Femur (tissue), 1 donor: Measurements from ENCODE around the gene SLC22A23.

Experiments
- DNase-seq: peaks from one replicate; pipeline ENCODE4 v3.0.0-alpha.2; 2017

SLC22A23 gene

GRCh38 chr6:3456898-3457709 is at the start of gene SLC22A23:
Gene SLC22A23 (minus strand): TSS chr6:3457050. CDS start chr6:3456559, 491 bp downstream.
- peak; percentile 79 for DNase-seq

GRCh38 chr6:3506200-3506599 is 49.4 kb upstream of the SLC22A23 start:
- no peak for DNase-seq

- DNase-seq: no peak
These were observed 48.3 kb upstream of the SLC22A23 start for GRCh38 chr6:3504938-3505805.

- DNase-seq: no peak
These were observed 47.5 kb upstream of the SLC22A23 start for GRCh38 chr6:3504354-3504753.

GRCh38 chr6:3501826-3502500 is 45.1 kb upstream of the SLC22A23 start:
- DNase-seq: no peak

- peak; percentile 3 for DNase-seq
These were observed 43.6 kb upstream of the SLC22A23 start for GRCh38 chr6:3500262-3501014.

- peak; percentile 0 for DNase-seq
These were observed 42.8 kb upstream of the SLC22A23 start for GRCh38 chr6:3499603-3500002.

- no peak for DNase-seq
These were observed 39.5 kb upstream of the SLC22A23 start for GRCh38 chr6:3496395-3496794.

- DNase-seq: no peak
These were observed 37.7 kb upstream of the SLC22A23 start for GRCh38 chr6:3494391-3495100.

GRCh38 chr6:3490625-3490980 is 33.8 kb upstream of the SLC22A23 start:
- no peak for DNase-seq

GRCh38 chr6:3489961-3490624 is 33.2 kb upstream of the SLC22A23 start:
- no peak for DNase-seq

- DNase-seq: no peak
These were observed 32.3 kb upstream of the SLC22A23 start for GRCh38 chr6:3489027-3489757.

- no peak for DNase-seq
These were observed 28.1 kb upstream of the SLC22A23 start for GRCh38 chr6:3484946-3485345.

GRCh38 chr6:3484192-3484591 is 27.3 kb upstream of the SLC22A23 start:
- no peak for DNase-seq

GRCh38 chr6:3483675-3484074 is 26.8 kb upstream of the SLC22A23 start:
- no peak for DNase-seq

- no peak for DNase-seq
These were observed 26.0 kb upstream of the SLC22A23 start for GRCh38 chr6:3482869-3483268.

GRCh38 chr6:3481640-3482039 is 24.8 kb upstream of the SLC22A23 start:
- DNase-seq: no peak

- no peak for DNase-seq
These were observed 23.2 kb upstream of the SLC22A23 start for GRCh38 chr6:3480009-3480408.

- DNase-seq: no peak
These were observed 16.9 kb upstream of the SLC22A23 start for GRCh38 chr6:3473773-3474172.

GRCh38 chr6:3471711-3472110 is 14.9 kb upstream of the SLC22A23 start:
- DNase-seq: no peak

GRCh38 chr6:3471286-3471685 is 14.4 kb upstream of the SLC22A23 start:
- no peak for DNase-seq
